HG03139 (cell line): Measurements from ENCODE around the gene MRPS34.

ENCODE experiments used
- ATAC-seq: cut with Tn5 transposase; IDR thresholded peaks from one replicate; pipeline ENCODE4 v1.9.1; 2021; ENCODE audit not compliant: unreplicated experiment

The MRPS34 gene

DNA sequence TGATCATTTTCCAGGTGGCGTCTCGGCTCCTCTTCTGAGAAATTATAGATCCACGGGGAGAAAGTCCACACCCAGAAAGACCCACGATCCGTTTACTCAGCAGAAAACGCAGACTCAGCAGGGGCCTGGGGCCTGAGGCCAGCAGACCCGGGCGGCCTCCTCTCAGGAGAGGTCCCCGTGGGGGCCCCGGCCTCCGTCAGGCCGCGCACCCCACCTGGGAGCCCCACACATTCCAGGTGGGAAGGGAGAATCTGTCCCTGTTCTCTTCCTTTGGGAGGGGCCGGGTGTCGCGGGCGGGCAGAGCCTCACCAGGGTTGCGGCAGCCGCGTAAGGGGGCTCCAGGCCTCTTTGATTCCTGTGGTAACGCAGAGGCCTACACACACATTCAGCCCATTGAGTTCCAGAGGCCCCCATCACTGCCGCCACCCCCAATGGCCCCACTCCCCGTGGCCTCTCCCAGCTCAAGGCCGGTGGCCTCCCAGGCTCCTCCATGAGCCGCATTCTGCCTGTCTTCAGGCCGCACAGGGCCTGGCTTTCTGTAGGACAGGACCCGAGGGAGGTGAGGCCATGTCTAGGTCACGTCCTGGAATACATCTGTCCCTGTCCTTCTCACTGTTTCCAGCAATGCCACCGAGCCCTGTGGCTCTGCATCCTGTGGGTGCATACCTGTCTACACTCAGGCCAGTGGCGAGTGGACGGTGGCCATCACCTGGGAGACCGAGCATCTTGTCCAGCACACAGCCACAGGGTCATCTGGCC is 22.2 kb upstream of the MRPS34 start:
- ATAC-seq, result no peak

DNA sequence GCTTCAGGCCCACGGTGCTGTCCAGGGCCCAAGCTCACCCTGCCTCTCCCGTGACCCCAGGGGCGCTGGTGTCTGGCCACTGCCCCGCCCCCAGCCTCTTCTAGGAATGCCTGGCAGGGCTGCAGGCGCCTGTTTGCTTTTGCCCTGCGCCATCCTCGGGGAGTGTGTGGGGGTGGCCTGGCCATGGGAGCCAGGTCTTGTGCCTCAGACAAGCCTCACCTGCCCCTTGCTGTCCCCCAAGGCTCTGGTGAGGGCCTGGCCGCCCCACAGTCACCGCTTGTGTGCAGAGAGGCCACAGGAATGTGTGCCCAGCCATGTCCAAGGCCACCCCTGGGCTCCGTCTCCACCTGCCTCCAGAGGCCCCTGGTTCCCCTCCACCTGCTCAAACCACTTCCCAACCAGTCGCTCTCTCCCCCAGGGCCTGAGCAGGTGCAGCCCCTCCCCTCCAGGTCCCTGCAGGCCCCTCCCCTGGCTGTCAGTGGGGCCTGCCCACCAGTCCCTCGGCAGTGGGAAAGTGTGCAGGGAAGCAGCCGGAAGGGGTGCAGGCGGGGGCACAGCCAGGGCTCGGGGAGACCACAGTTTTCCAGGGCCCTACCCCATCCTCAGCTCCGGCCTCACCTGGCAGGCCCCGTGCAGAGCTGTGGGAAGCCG is 21.4 kb upstream of the MRPS34 start:
- ATAC-seq, result no peak

DNA sequence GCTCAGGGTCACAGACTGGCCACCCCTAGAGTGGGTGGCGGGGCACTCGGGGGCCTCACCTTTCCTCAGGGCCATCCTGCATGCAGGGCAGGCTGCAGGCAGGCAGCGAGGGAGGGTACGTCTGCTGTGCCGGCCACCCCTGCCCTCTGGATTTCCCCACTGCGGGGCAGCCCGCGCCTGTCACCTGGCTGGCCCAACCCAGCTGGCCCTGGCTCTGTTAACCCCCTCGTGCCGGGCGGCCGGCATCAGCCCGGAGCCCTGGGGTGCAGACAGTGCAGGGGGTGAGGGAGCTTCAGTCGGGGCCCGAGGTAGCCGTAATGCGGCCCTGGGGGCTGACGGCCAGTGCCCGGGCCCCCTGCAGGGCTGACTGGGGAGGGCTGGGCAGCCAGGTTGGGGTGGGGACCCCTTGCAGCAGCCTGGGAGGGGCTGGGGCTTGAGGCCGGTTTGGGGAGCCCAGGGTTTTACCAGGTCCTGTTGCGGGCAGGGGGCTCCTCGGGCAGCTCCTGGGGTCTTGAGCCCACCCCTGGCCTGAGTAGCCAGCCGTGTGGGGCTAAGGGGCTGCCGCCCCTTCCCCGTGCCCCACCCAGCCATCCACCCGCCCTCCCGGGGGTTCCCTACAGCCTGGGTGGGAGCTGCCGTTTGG is 20.8 kb upstream of the MRPS34 start, which contains the start of gene IGFALS:
IGFALS (minus strand) TSS at position 128 of the 643 bp plus-strand sequence; CDS start at position 75, 53 bp downstream.
- ATAC-seq, result no peak

DNA sequence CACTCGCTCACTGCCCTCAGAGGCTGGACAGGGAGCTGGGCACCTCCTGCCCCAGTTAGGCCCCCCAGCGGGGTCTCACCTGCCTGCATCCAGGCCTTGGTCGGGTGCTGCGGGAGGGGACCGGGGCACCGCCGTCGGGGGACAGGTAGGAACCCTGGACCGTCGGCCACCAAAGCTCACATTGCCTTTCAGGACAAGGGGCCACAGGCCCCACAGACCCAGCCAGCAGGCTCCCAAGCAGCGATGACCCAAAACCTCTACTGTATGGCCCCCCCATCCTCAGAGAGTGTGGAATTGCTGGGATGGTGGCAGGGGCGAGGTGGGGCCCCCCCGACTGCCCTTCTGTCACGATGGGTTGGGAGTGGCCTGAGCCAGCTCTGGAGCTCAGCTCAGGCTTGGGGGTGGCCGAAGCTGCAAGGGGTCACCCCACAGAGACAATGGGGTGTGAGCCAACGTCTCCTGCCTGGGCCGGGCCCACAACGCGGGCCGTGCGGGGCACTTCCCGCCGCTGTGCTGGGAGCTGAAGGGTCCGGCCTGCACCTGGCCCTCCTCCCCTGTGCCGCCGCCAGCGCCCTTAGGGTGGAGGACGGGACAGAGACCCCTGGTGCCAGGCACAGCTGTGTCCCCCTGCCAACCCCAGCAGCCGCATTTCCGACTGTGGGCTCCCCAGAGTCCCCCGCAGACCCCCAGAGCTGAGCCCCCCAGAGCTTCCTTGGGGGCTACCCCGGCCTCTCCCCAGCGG is 20.1 kb upstream of the MRPS34 start:
- no peak for ATAC-seq

DNA sequence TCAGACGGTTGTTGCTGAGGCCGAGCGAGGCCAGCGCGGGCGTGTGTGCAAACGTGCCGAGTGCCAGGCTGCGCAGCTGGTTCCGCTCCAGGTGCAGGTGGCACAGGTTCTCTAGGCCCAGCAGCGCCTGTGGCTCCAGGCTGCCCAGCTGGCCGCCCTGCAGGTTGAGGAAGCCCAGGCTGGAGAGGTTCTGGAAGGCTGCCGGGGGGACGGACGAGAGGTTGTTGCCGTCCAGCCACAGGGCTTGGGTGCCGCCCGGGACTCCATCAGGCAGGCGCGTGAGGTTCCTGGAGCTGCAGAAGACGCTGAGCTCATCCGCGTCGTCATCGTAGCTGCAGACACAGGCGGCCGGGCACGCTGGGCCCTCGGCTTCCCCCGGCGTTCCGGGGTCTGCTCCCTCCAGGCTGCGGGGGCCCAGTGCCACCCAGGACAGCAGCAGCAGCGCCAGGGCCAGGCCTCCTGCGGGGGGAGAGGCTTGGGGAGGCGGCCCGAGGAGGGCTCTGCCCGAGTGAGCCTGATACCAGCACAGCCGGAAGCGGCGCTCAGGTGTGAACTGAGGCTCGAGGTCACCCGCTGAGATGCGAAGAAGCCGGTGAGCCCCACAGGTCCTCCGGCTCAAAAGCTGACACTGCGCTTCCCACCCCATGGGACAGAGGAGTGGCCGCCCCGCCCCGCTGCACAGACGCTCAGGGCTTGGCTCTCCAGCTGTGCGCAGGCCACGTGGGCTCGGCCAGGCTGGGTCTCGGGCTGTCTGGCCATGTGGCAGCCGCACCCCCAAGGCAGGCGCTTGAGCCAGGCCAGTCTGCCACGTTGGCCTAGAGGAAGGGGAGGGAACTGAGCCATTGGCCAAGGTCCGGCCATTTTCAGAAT is 19.2 kb upstream of the MRPS34 start:
- no peak for ATAC-seq

DNA sequence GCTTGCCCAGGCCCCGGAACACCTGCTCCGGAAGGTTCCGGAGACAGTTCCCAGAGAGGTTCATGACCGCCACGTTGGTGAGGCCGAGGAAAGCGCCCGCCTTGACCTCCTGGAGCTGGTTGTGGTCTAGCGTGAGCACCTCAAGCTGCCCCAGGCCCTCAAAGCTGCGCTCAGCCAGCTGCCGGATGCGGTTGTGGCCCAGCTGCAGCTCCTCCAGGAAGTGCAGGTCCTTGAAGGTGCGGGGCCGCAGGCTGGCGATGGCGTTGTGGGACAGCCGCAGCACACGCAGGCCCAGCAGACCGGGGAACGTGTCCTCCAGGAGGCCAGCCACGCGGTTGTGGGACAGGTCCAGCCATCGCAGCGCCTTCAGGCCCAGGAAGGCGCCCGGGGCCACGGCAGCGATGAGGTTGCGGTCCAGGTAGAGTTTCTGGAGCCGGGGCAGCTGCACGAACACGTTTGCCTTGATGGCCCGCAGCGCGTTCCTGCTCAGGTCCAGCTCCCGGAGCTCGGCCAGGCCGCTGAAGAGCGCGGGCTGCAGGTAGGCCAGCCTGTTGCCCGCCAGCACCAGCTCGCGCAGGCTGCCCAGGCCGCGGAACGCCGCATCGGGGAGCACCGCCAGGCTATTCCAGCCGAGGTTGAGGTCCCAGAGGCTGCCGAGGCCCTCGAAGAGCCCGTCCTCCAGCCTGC is 18.5 kb upstream of the MRPS34 start:
- ATAC-seq, result no peak

DNA sequence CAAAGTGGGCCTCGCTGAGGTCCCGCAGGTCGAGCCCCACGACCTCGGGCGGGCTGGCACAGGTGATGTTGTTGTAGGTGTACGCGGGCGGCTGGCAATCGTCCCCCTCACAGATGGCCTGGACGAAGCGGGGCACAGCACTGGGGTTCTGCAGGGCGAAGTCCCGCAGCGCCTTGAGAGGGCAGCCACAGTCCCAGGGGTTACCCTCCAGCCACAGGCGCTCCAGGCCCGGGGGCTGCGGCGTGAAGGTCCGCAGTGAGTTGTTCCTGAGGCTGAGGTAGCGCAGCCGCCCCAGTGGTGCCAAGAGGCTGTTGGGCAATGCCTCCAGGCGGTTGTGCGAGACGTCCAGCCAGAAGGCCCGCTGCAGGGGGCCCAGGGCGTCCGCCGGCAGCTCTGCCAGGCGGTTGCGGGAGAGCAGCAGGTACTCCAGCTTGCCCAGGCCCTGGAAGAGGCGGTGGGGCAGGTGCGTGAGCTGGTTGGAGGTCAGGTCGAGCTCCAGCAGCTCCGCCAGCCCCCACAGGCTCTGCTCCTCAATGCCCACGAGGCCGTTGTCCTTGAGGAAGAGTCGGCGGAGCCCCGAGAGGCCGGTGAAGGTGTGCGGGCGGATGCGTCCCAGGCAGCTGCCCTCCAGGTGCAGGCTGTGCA is 17.8 kb upstream of the MRPS34 start:
- no peak for ATAC-seq

DNA sequence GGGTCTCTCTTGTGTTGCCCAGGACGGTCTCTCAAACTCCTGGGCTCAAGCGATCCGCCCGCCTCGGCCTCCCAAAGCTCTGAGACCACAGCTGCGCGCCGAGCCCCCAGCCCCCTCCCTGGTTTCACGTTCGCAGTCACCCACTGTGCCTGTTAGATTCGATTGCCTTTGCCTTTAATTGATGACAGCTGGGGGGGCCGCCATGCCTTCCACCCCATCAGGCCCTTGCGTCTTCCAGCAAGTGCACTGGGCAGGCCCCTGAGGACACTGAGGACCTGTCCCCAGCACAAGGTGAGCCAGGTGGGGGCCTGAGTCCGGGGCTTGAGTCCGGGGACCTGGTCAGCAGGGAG is 17.3 kb upstream of the MRPS34 start:
- no peak for ATAC-seq

DNA sequence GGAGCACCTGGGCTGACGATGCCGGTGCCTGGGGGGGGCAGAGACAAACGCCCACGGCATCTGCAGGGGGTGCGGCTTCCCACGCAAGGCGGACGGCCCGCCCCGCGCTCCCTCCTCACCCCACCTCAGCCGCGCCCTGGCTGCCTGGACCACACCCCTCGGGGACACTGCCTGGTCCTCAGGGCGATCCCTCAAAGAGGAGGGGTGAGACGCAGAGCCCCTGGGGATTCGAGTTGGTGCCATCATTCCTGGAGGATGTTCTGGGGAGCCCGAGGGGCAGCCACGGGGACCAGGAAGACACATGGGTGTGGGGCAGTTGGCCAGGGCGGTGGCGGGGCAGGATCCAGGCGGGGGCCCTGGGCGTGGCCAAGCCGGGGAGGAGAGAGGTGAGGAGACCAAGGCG is 16.7 kb upstream of the MRPS34 start:
- no peak for ATAC-seq

DNA sequence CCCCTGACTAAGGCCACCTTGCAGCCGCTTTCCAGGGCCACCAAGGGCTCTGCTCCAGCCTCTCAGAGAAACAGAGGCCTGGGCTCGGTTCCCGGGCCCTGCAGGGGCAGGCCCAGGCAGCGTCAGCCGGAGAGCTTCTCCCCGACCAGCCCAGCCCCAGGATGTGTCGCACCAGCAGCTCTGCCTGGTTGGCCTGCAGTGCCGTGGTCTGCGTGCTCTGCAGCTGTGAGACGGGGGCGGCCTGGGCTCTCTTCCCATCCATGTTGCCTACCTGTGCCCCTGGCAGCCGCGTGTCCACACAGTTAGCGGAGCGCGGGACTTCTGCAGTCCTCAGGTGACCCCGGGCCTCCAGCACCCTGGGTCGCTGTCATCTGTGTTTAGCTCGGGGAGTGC is 15.8 kb upstream of the MRPS34 start:
- no peak for ATAC-seq

DNA sequence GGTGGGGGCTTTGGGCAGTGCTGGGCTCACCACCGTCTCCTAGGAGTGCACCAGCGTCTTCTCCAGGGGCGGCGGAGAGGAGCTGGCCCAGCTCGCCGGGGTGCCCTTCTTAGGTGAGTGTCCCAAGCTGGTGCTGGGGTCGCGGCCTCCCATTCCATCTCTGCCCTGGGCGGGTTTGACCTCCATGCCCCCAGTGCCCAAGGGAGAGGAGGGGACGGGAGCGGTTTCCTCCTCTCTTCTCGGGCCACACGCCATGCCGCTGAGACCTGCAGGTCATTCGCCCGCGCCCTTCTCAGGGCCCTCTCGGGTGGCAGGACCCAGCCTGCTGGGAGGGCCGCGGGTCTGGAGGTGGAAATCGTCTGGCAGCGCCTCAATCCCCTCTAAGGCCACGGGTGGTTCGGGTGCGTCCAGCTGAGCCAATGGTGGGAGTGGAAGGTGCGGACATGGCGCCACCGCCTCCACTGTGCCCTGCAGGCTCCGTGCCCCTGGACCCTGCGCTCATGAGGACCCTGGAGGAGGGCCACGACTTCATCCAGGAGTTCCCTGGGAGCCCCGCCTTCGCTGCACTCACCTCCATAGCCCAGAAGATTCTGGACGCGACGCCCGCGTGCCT is 15.3 kb upstream of the MRPS34 start:
- no peak for ATAC-seq

DNA sequence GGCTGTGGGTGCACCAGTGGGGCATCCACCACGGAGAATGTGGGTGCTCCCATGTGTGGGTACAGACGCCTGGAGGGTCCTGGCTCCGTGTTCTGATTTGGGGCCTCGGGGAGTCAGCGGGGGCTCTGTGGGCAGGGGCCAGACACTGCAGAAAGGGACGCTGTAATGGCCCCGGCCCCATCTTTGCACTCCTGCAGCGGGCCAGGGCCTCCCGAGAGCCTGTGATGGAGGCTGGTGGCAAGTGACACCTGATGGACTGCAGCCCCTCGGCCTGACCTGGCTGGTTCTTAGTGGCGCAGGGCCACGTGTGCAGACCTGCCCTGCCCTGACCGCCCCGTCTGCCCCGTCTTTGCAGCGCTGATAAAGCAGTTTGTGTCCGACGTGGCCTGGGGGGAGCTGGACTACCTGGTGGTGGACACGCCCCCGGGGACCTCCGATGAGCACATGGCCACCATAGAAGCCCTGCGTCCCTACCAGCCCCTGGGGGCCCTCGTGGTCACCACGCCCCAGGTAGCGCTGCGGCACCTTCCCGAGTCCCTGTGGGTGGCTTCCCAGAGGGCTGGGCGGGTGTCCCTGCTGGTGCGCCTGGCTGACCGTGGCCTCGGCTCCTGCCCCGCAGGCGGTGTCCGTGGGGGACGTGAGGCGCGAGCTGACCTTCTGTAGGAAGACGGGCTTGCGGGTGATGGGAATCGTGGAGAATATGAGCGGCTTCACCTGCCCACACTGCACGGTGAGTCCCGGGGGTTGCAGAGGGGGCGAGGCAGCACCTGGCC is 14.6 kb upstream of the MRPS34 start:
- no peak for ATAC-seq

DNA sequence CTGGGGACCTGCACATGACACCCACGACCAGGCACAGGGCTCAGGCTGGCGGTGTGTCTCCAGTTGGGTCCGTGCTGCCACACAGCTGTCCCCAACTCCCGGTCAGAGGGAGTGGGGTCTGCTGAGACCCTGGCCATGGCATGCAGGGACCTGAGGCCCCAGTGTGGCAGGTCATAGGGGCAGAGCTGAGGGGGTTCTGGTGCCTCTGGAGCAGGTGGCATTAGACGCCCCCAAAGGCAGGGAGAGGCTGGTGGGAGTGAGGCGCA is 14.1 kb upstream of the MRPS34 start:
- no peak for ATAC-seq

DNA sequence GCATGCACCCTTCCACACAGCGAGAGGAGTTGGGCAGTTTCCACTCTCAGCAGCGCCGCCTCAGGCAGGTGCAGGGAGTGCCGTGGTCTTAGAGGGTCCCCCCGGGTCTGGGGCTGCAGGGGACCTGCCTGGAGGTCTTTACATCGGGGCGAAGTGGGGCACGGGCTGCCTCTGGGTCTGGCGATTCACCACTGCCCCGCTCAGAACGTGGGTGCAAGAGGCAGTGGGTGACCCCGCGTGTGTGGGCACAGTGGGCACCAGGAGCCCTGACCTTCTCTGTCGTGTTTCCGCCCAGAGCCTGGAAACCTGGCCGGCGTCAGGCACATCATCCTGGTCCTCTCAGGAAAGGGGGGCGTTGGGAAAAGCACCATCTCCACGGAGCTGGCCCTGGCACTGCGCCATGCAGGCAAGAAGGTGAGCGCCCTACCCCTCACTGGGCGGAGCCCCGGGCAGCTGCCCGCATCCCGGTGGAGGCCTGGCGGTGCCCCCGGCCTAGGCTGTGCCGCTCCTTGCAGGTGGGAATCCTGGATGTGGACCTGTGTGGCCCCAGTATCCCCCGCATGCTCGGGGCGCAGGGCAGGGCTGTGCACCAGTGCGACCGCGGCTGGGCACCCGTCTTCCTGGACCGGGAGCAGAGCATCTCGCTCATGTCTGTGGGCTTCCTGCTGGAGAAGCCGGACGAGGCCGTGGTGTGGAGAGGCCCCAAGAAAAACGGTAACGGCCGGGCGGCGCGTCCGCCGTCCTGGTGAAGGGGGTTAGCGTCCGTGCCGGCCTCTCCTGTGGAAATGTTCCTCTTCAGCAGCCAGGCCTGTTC is 13.5 kb upstream of the MRPS34 start:
- ATAC-seq, result no peak

DNA sequence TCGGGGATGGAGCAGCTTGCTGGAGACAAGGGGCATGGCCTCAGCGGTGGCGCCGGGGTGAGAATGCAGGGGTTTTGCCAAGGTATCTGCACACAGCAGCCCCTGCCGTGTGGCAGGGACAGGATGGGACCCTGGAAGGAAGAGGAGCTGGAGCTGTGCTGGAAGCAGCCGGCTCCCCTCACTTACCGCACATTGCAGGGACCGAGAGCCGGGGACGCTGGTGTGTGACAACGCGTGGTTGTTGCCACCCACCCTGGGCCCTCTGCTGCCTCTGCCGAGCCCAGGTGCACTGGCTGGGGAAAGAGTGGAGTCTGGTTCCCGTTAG is 12.9 kb upstream of the MRPS34 start:
- no peak for ATAC-seq

DNA sequence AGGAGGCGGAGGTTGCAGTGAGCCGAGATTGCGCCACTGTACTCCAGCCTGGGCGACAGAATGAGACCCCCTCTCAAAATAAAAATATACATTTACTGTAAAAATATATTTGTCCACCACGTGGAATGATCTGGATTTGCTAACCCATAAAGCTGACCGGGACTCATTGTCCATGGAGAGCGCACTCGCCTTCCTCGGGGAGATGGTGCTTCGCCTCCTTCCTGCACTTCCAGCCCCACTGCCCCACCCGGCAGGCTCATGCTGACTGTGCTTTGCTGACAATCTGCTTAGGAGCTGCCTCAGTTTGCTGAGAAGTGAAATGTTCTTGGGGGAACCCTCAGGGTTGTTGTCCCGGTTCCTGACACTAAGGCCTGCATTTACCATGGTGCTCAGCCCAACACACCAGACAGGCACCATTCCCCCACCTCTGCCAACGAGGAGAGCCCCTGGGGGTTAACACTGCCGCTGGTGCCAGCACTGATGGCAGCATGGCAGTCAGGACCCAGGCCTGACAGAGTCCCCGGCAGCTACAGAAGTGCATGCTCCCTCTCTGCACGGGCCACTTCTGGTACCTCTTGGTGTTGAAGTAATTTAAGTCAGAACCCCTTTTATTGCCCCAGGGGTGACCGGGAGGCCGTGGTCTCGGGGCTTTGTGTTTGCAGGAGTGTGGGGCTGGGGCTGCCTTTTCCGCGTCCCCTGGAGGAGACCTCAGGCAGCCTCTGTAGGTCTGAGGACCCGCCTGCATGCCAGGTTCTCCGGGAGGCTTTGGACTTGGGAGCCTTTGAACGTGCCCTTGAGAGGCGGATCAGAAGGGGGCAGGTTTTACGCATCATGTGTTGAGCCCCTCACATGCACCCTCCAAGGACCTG is 12.3 kb upstream of the MRPS34 start:
- ATAC-seq, result no peak
